KMS-11 (cell line): ENCODE results near the gene TNFRSF18.

Experiments
- H2AFZ ChIP-seq: fragments of 200-600 bp; sonication (generic); 2 replicates; pipeline ENCODE4 v1.6.1; 2016; ENCODE audit warnings: antibody characterized with exemption, mixed run types, low read depth
- H3K27ac ChIP-seq: fragments of 200-600 bp; sonication (generic); 2 replicates; pipeline ENCODE4 v1.6.1; 2016; ENCODE audit warnings: mild to moderate bottlenecking, mixed run types
- H3K27me3 ChIP-seq: fragments of 200-600 bp; sonication (generic); 2 replicates; pipeline ENCODE4 v1.6.1; 2017; ENCODE audit warnings: mild to moderate bottlenecking, low read depth, mixed run types, moderate library complexity; ENCODE audit not compliant: insufficient read depth
- H3K36me3 ChIP-seq: fragments of 200-600 bp; sonication (generic); 2 replicates; pipeline ENCODE4 v1.6.1; 2017; ENCODE audit warnings: mild to moderate bottlenecking, mixed run types; ENCODE audit not compliant: insufficient read depth
- H3K4me1 ChIP-seq: fragments of 200-600 bp; sonication (generic); 2 replicates; pipeline ENCODE4 v1.6.1; 2016; ENCODE audit warnings: mild to moderate bottlenecking, low read depth, mixed run types; ENCODE audit not compliant: poor library complexity, severe bottlenecking
- H3K4me2 ChIP-seq: fragments of 200-600 bp; sonication (generic); 2 replicates; pipeline ENCODE4 v1.7.0; 2016; ENCODE audit warnings: mild to moderate bottlenecking, mixed run types
- H3K4me3 ChIP-seq: fragments of 200-600 bp; sonication (generic); IDR thresholded peaks from 2 replicates; pipeline ENCODE4 v1.6.1; 2017; ENCODE audit warnings: low read depth, low read length, mixed read lengths; ENCODE audit not compliant: insufficient read depth
- H3K79me2 ChIP-seq: fragments of 200-600 bp; sonication (generic); 2 replicates; pipeline ENCODE4 v1.6.1; 2016; ENCODE audit warnings: low read depth, mixed run types; ENCODE audit not compliant: insufficient read depth
- H3K9ac ChIP-seq: fragments of 200-600 bp; sonication (generic); 2 replicates; pipeline ENCODE4 v1.6.1; 2016; ENCODE audit warnings: mild to moderate bottlenecking, mixed run types
- H4K20me1 ChIP-seq: fragments of 200-600 bp; sonication (generic); 2 replicates; pipeline ENCODE4 v1.6.1; 2016; ENCODE audit warnings: mild to moderate bottlenecking, mixed run types; ENCODE audit not compliant: insufficient read depth
- TF ChIP-seq, protein P1 (sequence below): fragments of 200-600 bp; sonication (generic); conservative IDR thresholded peaks from 2 replicates; pipeline ENCODE4 v1.6.1; 2017; ENCODE audit warnings: low read depth, mild to moderate bottlenecking, antibody characterized with exemption, low read length, moderate library complexity, mixed read lengths

TNFRSF18 gene

DNA sequence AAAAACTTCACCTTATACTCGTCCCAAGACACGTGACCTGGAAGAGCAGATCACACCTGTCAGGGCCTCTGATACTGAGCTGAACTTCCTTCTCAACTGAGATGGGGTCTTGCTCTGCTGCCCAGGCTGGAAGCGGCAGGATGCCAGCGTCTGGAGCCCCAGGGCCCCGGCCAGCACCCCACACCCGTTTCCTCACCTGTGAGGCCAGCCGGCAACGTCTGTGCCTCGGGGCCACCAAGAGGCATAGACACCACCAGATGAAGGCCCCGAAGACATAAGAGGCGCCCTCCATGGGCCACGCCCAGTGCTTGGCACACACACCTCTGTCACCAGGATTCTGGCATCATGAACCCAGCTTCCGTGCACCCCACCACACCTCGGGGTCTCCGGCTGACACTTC is 16.9 kb upstream of the TNFRSF18 start:
- no peak overlapping the region for H2AFZ ChIP-seq
- peaks cover 6% of the 10 kb centered on the region; the same call in 1 of the 2 replicates for H3K36me3 ChIP-seq
- H3K4me2 ChIP-seq = no peak overlapping the region
- no peak overlapping the region for H3K9ac ChIP-seq
- no peaks in the 10 kb centered on the region for H3K27me3 ChIP-seq
- no peak overlapping the region for H3K4me3 ChIP-seq
- no peaks in the 10 kb centered on the region for H3K4me1 ChIP-seq
- TF ChIP-seq, protein P1, sequence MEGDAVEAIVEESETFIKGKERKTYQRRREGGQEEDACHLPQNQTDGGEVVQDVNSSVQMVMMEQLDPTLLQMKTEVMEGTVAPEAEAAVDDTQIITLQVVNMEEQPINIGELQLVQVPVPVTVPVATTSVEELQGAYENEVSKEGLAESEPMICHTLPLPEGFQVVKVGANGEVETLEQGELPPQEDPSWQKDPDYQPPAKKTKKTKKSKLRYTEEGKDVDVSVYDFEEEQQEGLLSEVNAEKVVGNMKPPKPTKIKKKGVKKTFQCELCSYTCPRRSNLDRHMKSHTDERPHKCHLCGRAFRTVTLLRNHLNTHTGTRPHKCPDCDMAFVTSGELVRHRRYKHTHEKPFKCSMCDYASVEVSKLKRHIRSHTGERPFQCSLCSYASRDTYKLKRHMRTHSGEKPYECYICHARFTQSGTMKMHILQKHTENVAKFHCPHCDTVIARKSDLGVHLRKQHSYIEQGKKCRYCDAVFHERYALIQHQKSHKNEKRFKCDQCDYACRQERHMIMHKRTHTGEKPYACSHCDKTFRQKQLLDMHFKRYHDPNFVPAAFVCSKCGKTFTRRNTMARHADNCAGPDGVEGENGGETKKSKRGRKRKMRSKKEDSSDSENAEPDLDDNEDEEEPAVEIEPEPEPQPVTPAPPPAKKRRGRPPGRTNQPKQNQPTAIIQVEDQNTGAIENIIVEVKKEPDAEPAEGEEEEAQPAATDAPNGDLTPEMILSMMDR = no peak
- H3K27ac ChIP-seq = no peak overlapping the region
- peaks cover 10% of the 10 kb centered on the region; the same call in 1 of the 2 replicates for H3K79me2 ChIP-seq
- no peaks in the 10 kb centered on the region for H4K20me1 ChIP-seq

DNA sequence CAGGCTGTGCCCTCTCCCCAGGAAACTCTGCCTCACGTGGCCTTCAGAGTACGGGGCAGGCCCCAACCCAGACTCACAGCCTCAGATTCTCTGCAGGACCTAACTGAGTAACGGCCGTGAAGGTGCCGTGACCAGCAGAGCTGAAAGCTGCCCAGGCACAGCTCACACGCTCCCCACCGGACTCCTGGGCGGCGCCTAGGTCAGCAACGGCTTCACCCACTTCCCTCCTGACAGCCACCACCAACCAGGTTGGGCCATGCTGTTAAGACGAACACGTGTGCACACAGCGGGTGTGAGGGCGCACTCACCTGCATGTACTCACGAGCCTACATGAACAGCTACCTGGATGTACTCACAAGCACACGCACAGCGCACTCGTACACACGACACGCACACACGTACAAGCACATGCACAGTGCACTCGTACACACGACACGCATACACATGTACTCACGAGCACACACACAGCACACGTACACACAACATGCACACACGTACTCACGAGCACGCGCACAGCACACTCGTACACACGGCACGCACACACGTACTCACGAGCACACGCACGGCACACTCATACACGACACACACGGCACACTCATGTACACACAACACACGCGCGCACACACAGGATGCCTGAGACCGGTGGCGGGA is 16.3 kb upstream of the TNFRSF18 start:
- Histone ChIP-seq H3K9ac (no peak overlapping the region), H3K27me3 (no peaks in the 10 kb centered on the region), H3K27ac (no peak overlapping the region), H3K4me2 (no peak overlapping the region), H3K36me3 (peaks cover 6% of the 10 kb centered on the region; the same call in 1 of the 2 replicates), H3K79me2 (peaks cover 7% of the 10 kb centered on the region; the same call in 1 of the 2 replicates), H2AFZ (no peak overlapping the region), H4K20me1 (no peaks in the 10 kb centered on the region), H3K4me3 (no peak overlapping the region), H3K4me1 (no peaks in the 10 kb centered on the region)
- TF ChIP-seq, protein P1 = no peak

- no peak overlapping the region for H3K4me2 ChIP-seq
- peaks cover 6% of the 10 kb centered on the region; the same call in 1 of the 2 replicates for H3K36me3 ChIP-seq
- no peak overlapping the region for H2AFZ ChIP-seq
- H4K20me1 ChIP-seq = no peaks in the 10 kb centered on the region
- no peak overlapping the region for H3K4me3 ChIP-seq
- H3K27ac ChIP-seq = no peak overlapping the region
- TF ChIP-seq, protein P1 = no peak
- no peaks in the 10 kb centered on the region for H3K27me3 ChIP-seq
- peaks cover 7% of the 10 kb centered on the region; the same call in 1 of the 2 replicates for H3K79me2 ChIP-seq
- H3K9ac ChIP-seq = no peak overlapping the region
- H3K4me1 ChIP-seq = no peaks in the 10 kb centered on the region
Measured at GRCh38 chr1:1221887-1222574, 15.6 kb upstream of the TNFRSF18 start.

GRCh38 chr1:1220197-1220596 is 13.8 kb upstream of the TNFRSF18 start:
- H4K20me1 ChIP-seq = no peaks in the 10 kb centered on the region
- TF ChIP-seq, protein P1 = no peak
- H3K36me3 ChIP-seq = peaks cover 6% of the 10 kb centered on the region; the same call in 1 of the 2 replicates
- no peak overlapping the region for H3K4me3 ChIP-seq
- H3K27me3 ChIP-seq = no peaks in the 10 kb centered on the region
- no peak overlapping the region for H2AFZ ChIP-seq
- peaks cover 5% of the 10 kb centered on the region for H3K4me1 ChIP-seq
- H3K27ac ChIP-seq = no peak overlapping the region
- H3K79me2 ChIP-seq = no peaks in the 10 kb centered on the region
- no peak overlapping the region for H3K9ac ChIP-seq
- H3K4me2 ChIP-seq = no peak overlapping the region
